ENCODE data around the gene DSP. TPM values are rescaled to one million over a fixed set of nuclear protein-coding genes. Genes with fewer than 3 reads are reported as not detected.

DSP gene
- total RNA-seq, 4 donors from 2014 or later, result 3.8 to 28.3 (median 9.0) TPM

DNA sequence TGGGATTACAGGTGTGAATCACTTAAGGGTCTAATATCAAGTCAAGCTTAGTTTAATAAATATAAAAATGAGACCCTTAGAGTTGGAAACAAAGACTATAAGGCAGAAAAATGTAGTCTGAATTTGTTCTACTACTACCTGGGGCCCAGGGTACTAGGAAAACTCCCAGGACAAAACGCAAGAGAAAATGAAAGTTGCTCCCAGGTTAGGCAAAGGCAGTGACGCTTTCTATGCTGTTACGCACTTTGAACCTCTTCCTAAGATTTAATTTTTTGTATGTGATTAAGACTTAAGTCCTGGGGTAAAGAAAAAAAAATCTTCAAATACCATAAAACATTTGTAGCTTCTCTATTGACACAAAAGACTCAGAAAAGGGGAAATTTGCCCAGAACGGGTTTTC, 17.3 kb downstream of the DSP start:
- no peak for DNase-seq
- H3K36me3 ChIP-seq, result no peaks in the 10 kb centered on the region
- TF ChIP-seq POLR2A (IDR thresholded peaks at IDR 0.05), result no peak
- TF ChIP-seq, protein P1, sequence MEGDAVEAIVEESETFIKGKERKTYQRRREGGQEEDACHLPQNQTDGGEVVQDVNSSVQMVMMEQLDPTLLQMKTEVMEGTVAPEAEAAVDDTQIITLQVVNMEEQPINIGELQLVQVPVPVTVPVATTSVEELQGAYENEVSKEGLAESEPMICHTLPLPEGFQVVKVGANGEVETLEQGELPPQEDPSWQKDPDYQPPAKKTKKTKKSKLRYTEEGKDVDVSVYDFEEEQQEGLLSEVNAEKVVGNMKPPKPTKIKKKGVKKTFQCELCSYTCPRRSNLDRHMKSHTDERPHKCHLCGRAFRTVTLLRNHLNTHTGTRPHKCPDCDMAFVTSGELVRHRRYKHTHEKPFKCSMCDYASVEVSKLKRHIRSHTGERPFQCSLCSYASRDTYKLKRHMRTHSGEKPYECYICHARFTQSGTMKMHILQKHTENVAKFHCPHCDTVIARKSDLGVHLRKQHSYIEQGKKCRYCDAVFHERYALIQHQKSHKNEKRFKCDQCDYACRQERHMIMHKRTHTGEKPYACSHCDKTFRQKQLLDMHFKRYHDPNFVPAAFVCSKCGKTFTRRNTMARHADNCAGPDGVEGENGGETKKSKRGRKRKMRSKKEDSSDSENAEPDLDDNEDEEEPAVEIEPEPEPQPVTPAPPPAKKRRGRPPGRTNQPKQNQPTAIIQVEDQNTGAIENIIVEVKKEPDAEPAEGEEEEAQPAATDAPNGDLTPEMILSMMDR (IDR thresholded peaks at IDR 0.05), result no peak
- H3K27ac ChIP-seq, result no peak overlapping the region
- H3K4me3 ChIP-seq, result no peak overlapping the region
- H3K27me3 ChIP-seq, result peaks cover 0 to 4% of the 10 kb centered on the region in 2 donors
- H3K9me3 ChIP-seq, result no peaks in the 10 kb centered on the region
- intact Hi-C loops (cut with DNase I; ENCODE audit: low total_unique reads), result no loop called here
- no peaks in the 10 kb centered on the region for H3K4me1 ChIP-seq

DNA sequence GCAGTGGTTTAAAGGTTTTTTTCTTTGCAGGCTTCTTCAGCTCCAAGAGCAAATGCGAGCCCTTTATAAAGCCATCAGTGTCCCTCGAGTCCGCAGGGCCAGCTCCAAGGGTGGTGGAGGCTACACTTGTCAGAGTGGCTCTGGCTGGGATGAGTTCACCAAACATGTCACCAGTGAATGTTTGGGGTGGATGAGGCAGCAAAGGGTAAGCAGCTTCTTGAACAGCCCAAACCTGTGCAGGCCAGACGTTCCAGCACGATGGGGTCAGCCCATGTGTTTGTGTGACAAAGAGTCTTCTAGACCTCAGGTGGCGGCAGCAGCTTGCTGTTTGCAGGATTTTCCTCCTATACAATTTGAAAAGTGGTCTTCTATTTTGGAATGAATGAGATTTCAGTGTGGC, 17.7 kb downstream of the DSP start:
- intact Hi-C loops (cut with DNase I; ENCODE audit: low total_unique reads), result no loop called here
- Histone ChIP-seq H3K4me3 (no peak overlapping the region), H3K27ac (no peak overlapping the region), H3K36me3 (no peaks in the 10 kb centered on the region), H3K4me1 (no peaks in the 10 kb centered on the region), H3K27me3 (peaks cover 0 to 4% of the 10 kb centered on the region in 2 donors), H3K9me3 (no peaks in the 10 kb centered on the region)
- TF ChIP-seq, protein P1 (IDR thresholded peaks at IDR 0.05), result no peak
- no peak for TF ChIP-seq POLR2A (IDR thresholded peaks at IDR 0.05)
- no peak for DNase-seq

DNA sequence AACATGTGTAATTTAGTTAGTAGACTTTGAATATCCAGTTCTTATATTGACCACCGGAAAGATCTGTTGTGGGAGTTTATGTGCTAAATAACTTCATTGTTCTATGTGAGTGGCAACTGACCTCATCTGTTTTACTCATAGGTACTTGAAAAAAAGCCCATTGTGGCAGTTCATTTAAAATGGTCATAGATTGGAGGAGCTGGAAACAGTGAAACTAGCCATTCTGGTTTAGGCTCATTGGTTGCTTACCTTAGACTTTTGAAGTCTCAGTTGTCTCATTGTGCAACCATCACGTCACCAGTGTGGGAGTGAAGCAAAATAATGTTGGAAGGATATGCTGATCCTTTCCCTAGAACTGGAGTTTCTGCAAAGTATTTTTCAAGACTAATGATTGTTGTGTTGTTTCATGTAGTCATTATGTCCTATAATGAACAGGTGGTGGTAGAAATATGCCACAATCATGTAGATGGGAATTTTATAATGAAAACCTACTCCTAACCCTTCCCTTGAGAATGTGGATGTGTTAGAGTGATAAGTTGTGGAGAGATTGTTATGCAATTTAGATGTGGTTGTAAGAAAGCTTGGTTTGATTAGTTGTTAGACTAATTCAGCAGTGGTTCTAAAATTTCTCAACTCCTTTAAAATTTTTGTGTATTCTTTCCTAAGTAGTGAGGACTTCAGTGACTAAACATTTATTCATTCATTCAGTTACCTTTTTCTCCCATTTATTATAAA, 18.3 kb downstream of the DSP start:
- H3K36me3 ChIP-seq, result no peaks in the 10 kb centered on the region
- intact Hi-C loops (cut with DNase I; ENCODE audit: low total_unique reads), result no loop called here
- H3K27me3 ChIP-seq, result peaks cover 0 to 4% of the 10 kb centered on the region in 2 donors
- H3K4me1 ChIP-seq, result no peaks in the 10 kb centered on the region
- no peak overlapping the region for H3K27ac ChIP-seq
- DNase-seq, result no peak
- H3K4me3 ChIP-seq, result no peak overlapping the region
- no peaks in the 10 kb centered on the region for H3K9me3 ChIP-seq
- no peak for TF ChIP-seq POLR2A (IDR thresholded peaks at IDR 0.05)
- TF ChIP-seq, protein P1 (IDR thresholded peaks at IDR 0.05), result no peak

DNA sequence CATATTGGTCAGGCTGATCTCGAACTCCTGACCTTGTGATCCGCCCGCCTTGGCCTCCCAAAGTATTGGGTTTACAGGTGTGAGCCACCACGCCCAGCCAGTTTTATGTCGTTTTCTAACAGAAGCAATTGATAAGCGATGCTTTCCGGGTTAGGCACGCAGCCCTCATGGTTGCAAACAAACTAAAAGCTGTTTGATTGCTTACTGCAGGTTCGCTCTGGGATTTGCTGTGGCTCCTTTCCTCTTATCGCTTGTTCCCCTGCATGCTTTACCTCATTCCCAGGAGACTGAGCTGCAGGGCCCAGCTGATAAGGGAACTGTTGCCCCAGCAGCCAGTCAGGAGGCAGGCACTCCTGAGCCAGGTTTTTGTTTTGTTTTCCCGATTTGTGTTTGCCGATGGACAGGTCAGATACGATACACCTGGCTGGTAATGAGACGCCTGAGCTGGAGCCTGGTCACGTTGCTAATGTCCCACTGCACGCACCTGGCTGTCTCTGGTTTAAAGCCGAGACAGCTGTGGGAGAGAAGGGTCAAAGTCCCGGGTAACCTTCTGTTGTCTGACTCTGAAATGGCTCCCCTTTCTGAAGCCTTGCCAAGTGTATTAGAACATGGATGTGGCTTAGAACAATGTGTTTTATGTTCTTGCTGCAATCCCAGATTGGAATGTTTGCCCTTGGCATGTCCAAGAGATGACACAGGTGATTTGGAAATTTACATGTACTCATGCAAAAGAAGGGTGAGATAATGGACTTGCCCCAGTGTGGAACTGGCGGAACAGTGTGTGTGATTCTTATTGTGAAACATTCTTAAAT, 19.9 kb downstream of the DSP start:
- H3K4me3 ChIP-seq, result no peak overlapping the region
- no peak overlapping the region for H3K27ac ChIP-seq

More for the DNA sequence above, 19.9 kb downstream of the DSP start:
- no peaks in the 10 kb centered on the region for H3K4me1 ChIP-seq
- DNase-seq, result no peak
- TF ChIP-seq, protein P1 (IDR thresholded peaks at IDR 0.05), result no peak
- no peak for TF ChIP-seq POLR2A (IDR thresholded peaks at IDR 0.05)
- no peaks in the 10 kb centered on the region for H3K36me3 ChIP-seq
- intact Hi-C loops (cut with DNase I; ENCODE audit: low total_unique reads), result no loop called here
- H3K9me3 ChIP-seq, result no peaks in the 10 kb centered on the region
- peaks cover 0 to 4% of the 10 kb centered on the region in 2 donors for H3K27me3 ChIP-seq
